Panc1 (cell line): ENCODE data around the gene SIK2.

ENCODE experiments used
- POLR2AphosphoS5 ChIP-seq: IDR thresholded peaks from 2 replicates; pipeline ENCODE4 v1.6.1; 2012; ENCODE audit warnings: mild to moderate bottlenecking, low read depth, low read length, moderate library complexity
- TCF7L2 ChIP-seq: IDR thresholded peaks from 2 replicates; pipeline ENCODE4 v1.6.1; 2011; ENCODE audit warnings: mild to moderate bottlenecking, low read depth, low read length, inconsistent platforms
- TF ChIP-seq, protein P1 (sequence below): fragments of 450-650 bp; IDR thresholded peaks from 2 replicates; pipeline ENCODE4 v1.5.1; 2017; ENCODE audit warnings: mild to moderate bottlenecking
- TF ChIP-seq, protein P2 (sequence below), 2 experiments: IDR thresholded peaks; 2 replicates each; pipeline ENCODE4 v1.6.1; 2011 to 2012; ENCODE audit warnings: low read depth in 2 of 2, control low read depth in 1 of 2, low read length in 1 of 2, mild to moderate bottlenecking in 1 of 2, moderate library complexity in 1 of 2; ENCODE audit not compliant: insufficient read depth in 1 of 2

GRCh38 chr11:111680486-111681175 is 78.4 kb downstream of the SIK2 start:
- TF ChIP-seq POLR2AphosphoS5, result no peak
- TF ChIP-seq, protein P1, sequence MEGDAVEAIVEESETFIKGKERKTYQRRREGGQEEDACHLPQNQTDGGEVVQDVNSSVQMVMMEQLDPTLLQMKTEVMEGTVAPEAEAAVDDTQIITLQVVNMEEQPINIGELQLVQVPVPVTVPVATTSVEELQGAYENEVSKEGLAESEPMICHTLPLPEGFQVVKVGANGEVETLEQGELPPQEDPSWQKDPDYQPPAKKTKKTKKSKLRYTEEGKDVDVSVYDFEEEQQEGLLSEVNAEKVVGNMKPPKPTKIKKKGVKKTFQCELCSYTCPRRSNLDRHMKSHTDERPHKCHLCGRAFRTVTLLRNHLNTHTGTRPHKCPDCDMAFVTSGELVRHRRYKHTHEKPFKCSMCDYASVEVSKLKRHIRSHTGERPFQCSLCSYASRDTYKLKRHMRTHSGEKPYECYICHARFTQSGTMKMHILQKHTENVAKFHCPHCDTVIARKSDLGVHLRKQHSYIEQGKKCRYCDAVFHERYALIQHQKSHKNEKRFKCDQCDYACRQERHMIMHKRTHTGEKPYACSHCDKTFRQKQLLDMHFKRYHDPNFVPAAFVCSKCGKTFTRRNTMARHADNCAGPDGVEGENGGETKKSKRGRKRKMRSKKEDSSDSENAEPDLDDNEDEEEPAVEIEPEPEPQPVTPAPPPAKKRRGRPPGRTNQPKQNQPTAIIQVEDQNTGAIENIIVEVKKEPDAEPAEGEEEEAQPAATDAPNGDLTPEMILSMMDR, result no peak
- no peak for TF ChIP-seq TCF7L2
- TF ChIP-seq, protein P2, sequence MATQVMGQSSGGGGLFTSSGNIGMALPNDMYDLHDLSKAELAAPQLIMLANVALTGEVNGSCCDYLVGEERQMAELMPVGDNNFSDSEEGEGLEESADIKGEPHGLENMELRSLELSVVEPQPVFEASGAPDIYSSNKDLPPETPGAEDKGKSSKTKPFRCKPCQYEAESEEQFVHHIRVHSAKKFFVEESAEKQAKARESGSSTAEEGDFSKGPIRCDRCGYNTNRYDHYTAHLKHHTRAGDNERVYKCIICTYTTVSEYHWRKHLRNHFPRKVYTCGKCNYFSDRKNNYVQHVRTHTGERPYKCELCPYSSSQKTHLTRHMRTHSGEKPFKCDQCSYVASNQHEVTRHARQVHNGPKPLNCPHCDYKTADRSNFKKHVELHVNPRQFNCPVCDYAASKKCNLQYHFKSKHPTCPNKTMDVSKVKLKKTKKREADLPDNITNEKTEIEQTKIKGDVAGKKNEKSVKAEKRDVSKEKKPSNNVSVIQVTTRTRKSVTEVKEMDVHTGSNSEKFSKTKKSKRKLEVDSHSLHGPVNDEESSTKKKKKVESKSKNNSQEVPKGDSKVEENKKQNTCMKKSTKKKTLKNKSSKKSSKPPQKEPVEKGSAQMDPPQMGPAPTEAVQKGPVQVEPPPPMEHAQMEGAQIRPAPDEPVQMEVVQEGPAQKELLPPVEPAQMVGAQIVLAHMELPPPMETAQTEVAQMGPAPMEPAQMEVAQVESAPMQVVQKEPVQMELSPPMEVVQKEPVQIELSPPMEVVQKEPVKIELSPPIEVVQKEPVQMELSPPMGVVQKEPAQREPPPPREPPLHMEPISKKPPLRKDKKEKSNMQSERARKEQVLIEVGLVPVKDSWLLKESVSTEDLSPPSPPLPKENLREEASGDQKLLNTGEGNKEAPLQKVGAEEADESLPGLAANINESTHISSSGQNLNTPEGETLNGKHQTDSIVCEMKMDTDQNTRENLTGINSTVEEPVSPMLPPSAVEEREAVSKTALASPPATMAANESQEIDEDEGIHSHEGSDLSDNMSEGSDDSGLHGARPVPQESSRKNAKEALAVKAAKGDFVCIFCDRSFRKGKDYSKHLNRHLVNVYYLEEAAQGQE (IDR thresholded peaks at IDR 0.05; ENCODE audit: insufficient read depth in 1 of 2, low read depth in 2 of 2, low read length in 1 of 2), result no peak
